Measurements from ENCODE around the gene DENND6B. TPM values are rescaled to one million over a fixed set of nuclear protein-coding genes. Genes with fewer than 3 reads are reported as not detected.

DENND6B gene
- total RNA-seq, 1 experiment from 2014 or later = 13.2 TPM

DNA sequence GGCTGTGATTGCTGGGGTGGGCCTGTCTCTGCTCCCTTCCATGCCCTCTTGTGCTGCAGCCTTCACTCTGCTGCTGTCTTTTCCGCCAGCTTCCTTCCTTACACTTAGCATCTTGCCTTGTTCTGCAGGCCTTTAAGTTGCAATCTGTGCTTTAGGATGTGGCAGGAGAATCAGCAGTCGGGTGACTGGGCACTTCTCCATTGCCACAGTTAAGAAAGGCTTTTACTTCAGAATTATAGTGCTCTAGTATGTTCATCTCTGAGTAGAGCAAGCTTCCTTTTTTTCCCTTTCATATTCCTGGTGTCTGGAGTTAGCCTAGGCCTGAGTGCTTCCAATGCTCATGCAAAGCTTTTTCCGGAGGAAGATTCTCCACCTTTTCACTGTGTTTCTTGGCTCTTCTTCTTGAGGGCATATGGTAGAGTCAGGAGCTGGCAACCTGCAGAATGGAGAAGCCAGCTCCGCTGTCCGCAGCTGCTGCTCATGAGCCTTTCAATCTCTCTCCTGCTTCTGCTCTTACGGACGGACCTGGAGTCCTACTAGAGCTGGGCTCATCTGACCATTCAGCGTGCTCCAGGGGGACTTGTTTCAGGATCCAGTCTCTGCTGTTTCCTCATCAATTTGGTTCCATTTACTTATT lies 36.5 kb upstream of the DENND6B start:
- no peak for DNase-seq
- Mint-ChIP-seq H3K27ac (ENCODE audit: unreplicated experiment) (no peak overlapping the region), H3K4me1 (ENCODE audit: low read depth, unreplicated experiment) (no peaks in the 10 kb centered on the region), H3K36me3 (ENCODE audit: insufficient read depth, unreplicated experiment) (peaks cover 10% of the 10 kb centered on the region), H3K9me3 (ENCODE audit: low read depth, unreplicated experiment) (no peaks in the 10 kb centered on the region), H3K4me3 (ENCODE audit: low read depth, unreplicated experiment) (no peak overlapping the region), H3K27me3 (ENCODE audit: unreplicated experiment) (no peaks in the 10 kb centered on the region)
- BruUV-seq (replicated peaks) = no TSS peak
- TF ChIP-seq, protein P1, sequence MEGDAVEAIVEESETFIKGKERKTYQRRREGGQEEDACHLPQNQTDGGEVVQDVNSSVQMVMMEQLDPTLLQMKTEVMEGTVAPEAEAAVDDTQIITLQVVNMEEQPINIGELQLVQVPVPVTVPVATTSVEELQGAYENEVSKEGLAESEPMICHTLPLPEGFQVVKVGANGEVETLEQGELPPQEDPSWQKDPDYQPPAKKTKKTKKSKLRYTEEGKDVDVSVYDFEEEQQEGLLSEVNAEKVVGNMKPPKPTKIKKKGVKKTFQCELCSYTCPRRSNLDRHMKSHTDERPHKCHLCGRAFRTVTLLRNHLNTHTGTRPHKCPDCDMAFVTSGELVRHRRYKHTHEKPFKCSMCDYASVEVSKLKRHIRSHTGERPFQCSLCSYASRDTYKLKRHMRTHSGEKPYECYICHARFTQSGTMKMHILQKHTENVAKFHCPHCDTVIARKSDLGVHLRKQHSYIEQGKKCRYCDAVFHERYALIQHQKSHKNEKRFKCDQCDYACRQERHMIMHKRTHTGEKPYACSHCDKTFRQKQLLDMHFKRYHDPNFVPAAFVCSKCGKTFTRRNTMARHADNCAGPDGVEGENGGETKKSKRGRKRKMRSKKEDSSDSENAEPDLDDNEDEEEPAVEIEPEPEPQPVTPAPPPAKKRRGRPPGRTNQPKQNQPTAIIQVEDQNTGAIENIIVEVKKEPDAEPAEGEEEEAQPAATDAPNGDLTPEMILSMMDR (IDR thresholded peaks at IDR 0.05; ENCODE audit: unreplicated experiment) = no peak
- CTCF ChIA-PET = interaction anchor here (1.1 kb wide), 1 partner anchor 11 kb away, joined by 5 read pairs; no protein-coding TSS in a partner anchor
- intact Hi-C loops (cut with micrococcal nuclease; ENCODE audit: unreplicated experiment) = no loop called here

DNA sequence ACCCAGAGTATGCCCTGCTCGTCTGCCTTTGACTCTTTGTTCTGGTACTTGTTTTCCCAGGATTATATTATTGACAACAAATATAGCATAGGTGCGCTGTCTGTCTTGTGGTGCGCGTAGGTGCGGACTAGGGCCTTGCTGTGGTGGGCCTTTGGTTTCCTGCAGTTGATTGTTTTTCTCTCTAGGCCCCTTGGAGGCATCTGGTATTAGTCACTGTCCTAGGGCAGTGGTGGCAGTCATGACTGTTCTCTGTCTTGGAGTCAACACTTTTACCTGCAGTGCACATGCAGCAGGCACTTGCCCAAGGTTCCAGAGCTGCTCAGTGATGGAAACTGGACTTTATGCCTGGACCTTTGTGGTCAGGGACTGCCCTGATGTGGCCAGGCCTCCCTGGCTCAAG lies 34.9 kb upstream of the DENND6B start:
- Mint-ChIP-seq H3K9me3 (ENCODE audit: low read depth, unreplicated experiment) (no peaks in the 10 kb centered on the region), H3K36me3 (ENCODE audit: insufficient read depth, unreplicated experiment) (peaks cover 5% of the 10 kb centered on the region), H3K4me3 (ENCODE audit: low read depth, unreplicated experiment) (no peak overlapping the region), H3K27ac (ENCODE audit: unreplicated experiment) (no peak overlapping the region), H3K4me1 (ENCODE audit: low read depth, unreplicated experiment) (no peaks in the 10 kb centered on the region), H3K27me3 (ENCODE audit: unreplicated experiment) (no peaks in the 10 kb centered on the region)
- DNase-seq = no peak
- TF ChIP-seq, protein P1 (IDR thresholded peaks at IDR 0.05; ENCODE audit: unreplicated experiment) = no peak
- intact Hi-C loops (cut with micrococcal nuclease; ENCODE audit: unreplicated experiment) = no loop called here
- CTCF ChIA-PET = interaction anchor here (0.7 kb wide), 1 partner anchor 54 kb away, joined by 3 read pairs; the partner anchor contains the start of gene PLXNB2
- BruUV-seq (replicated peaks) = no TSS peak

DNA sequence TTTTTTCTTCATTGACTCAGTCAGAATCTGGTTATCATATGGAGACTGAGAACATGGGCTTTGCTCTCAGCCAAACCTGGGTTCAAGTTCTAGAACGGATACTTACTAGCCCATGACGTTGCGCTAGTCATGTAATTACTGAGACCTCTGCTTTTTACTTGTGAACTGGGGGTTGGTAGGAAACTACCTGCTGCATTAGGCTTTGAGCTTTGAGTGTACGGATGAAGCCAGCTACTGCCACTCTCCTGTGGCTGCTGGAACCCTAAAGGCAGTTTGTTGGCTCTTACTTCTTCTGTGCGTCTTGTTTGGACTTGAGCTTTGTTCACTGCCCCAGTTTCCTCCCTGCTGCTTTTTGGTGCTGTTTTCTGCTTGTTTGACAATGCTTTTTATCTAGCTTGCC lies 34.4 kb upstream of the DENND6B start:
- intact Hi-C loops (cut with micrococcal nuclease; ENCODE audit: unreplicated experiment) = no loop called here
- H3K4me3 Mint-ChIP-seq (ENCODE audit: low read depth, unreplicated experiment) = no peak overlapping the region

DNA sequence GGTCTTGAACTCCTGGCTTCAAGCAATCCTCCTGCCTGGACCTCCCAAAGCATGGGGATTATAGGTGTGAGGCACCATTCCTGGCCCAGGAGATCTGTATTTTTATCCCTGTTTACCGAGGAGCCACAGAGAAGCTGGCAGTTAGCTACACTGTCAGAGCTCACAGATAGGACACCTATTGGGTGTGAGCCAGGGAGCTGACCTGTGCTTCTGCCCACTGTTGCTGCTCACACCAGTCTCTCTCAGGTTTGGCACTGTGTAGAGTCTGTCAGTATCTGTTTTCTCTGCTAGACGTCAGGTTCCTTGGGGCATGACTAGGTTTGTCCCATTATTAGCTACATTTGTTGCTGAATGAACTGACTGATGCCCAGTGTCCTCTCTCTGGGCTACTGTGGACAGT lies 33.8 kb upstream of the DENND6B start:
- H3K36me3 Mint-ChIP-seq (ENCODE audit: insufficient read depth, unreplicated experiment) = peaks cover 5% of the 10 kb centered on the region
- BruUV-seq (replicated peaks) = no TSS peak
- no peaks in the 10 kb centered on the region for H3K9me3 Mint-ChIP-seq (ENCODE audit: low read depth, unreplicated experiment)
- H3K4me1 Mint-ChIP-seq (ENCODE audit: low read depth, unreplicated experiment) = no peaks in the 10 kb centered on the region
- TF ChIP-seq, protein P1 (IDR thresholded peaks at IDR 0.05; ENCODE audit: unreplicated experiment) = no peak
- H3K27me3 Mint-ChIP-seq (ENCODE audit: unreplicated experiment) = no peaks in the 10 kb centered on the region
- intact Hi-C loops (cut with micrococcal nuclease; ENCODE audit: unreplicated experiment) = no loop called here
- no peak for DNase-seq
- CTCF ChIA-PET = no interaction called here
- H3K27ac Mint-ChIP-seq (ENCODE audit: unreplicated experiment) = no peak overlapping the region
- H3K4me3 Mint-ChIP-seq (ENCODE audit: low read depth, unreplicated experiment) = no peak overlapping the region

More for the DNA sequence above, 34.4 kb upstream of the DENND6B start:
- H3K27ac Mint-ChIP-seq (ENCODE audit: unreplicated experiment) = no peak overlapping the region
- H3K9me3 Mint-ChIP-seq (ENCODE audit: low read depth, unreplicated experiment) = no peaks in the 10 kb centered on the region
- H3K36me3 Mint-ChIP-seq (ENCODE audit: insufficient read depth, unreplicated experiment) = peaks cover 5% of the 10 kb centered on the region
- H3K27me3 Mint-ChIP-seq (ENCODE audit: unreplicated experiment) = no peaks in the 10 kb centered on the region
- CTCF ChIA-PET = no interaction called here
- TF ChIP-seq, protein P1 (IDR thresholded peaks at IDR 0.05; ENCODE audit: unreplicated experiment) = no peak
- DNase-seq = no peak
- no TSS peak for BruUV-seq (replicated peaks)
- H3K4me1 Mint-ChIP-seq (ENCODE audit: low read depth, unreplicated experiment) = no peaks in the 10 kb centered on the region

All from Calu3 (cell line).